ENCODE data around the gene PPP2R2B.
"Not testable (repeated sequence)": the region's sequence is repeated elsewhere in the genome, so short reads cannot be mapped to it uniquely, and the experiment has no call there.

Gene PPP2R2B

DNA sequence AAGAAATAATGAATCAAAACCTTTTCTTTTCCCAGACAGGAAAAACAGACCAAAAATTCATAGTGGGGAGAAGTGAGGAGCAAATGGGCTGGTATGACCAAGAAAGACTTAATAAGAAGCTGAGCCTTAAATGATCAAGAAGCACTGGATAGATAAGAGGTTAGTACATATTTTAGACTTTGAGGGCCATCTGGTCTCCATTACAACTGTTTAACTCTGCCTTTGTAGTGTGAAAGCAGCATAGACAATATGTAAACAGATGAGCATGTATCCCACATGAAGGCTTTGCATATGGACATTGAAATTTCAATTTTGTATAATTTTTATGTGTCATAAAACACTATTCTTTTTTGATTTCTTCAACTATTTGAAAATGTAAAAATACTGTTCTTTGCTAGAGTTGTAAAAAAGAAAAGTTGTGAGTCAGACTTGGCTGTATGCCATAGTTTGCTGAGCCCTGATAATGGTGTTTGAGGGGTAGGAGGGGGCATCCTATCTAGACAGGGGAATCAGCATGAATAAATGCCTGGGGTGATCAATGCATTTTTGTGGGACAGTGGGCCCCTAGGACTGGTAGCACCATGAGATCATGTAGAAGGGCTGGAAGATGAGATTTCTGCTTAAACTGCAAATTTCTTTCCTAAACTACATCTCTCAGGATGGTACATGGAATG is 270.8 kb downstream of the PPP2R2B start:
- no peak for DNase-seq (ENCODE audit: low read depth in 2 of 2)

DNA sequence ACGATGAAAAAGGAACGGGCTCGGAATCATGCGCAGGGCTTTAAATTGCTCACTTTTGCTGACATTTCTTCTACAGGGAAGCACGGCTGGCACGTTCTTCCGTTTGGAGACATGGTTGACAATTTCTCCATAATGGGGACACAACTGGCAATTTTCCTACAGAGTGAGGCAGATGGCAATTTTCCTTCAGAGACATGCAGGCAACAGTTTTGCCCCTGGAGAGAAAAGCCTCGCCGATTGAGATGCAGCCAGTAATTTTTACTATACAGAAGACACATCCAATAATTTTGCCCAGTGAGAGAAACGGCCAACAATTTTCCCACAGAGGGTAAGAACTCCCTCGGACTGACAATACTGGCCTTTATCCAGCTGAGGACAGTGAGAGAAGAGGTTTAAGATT is 271.7 kb downstream of the PPP2R2B start:
- no peak for DNase-seq (ENCODE audit: low read depth in 2 of 2)

DNA sequence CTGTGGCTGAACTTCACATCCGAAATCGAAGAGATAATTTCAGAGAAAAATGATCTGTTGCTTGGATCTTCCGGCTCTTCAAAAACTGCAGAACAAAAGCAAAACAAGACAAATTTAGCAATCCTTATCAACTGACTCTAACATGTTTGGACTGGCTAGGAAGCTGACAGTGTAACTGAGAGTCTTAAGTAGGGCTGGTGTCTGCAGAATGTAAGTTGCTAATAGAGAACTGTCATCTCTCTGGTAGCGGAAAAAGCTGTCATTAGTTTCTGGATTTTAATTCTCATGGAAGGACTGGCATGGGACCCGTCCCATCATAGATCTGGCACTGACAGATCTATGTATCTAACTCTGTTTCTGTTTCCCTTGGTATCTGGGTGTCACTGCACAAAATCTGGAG is 278.2 kb downstream of the PPP2R2B start:
- DNase-seq (ENCODE audit: low read depth in 2 of 2), result no peak

DNA sequence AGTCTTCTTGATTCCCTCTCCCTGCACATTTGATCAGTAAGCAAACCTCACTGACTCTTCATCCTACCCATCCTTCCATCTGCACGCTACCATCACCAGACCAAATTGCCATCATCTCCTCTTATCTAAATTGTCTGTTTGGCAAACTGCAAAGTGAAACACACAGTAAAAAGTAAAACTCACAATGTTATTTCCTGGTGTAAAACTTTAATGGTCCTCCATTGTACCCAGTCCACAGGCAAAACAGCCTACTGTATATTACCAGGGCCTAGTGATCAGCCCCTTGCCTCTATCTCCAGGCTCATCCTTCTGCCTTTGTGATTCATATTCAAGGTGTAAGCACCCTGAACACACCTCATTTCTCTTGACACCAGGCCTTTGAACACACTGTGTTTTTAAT is 279.3 kb downstream of the PPP2R2B start:
- no peak for DNase-seq (ENCODE audit: low read depth in 2 of 2)

DNA sequence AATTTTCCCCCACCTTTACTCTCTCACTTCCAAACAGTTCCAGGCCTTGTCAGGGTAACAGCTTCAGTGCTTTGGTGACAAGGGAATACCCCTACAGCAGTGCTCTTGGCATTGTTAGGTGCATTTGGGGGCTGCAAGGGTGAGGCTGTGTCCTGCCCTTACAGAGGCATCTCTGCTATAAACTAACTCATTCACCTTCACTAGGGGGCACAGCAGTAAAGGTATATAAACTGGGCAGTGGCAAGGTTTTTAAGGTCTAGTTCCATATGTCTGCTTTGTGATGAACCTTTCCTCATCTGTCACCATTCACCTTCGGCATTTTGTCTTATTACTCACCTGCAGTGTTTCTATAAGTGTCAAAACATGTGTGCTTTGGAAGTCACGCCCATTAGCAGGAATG is 283.5 kb downstream of the PPP2R2B start:
- DNase-seq (ENCODE audit: low read depth in 2 of 2), result no peak

DNA sequence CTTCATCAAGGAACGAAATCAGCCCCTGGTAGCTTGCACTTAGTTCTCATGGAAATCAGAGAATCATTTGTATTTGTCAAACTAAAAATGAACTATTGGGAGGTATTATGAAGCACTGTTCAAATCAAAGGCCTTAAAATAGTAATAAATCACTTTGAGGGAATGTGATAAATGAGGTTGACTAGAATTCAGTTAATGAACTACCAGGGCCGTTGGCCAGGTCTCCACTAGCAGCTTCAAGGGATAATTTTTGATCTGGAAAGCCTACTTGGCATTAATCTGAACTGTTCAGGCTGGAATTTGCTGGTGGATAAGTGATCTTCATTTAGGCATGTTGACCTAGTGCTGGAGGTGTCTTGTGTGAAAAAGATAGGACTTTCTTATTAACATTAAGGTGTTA is 286.2 kb downstream of the PPP2R2B start:
- DNase-seq (ENCODE audit: low read depth in 2 of 2), result no peak

DNA sequence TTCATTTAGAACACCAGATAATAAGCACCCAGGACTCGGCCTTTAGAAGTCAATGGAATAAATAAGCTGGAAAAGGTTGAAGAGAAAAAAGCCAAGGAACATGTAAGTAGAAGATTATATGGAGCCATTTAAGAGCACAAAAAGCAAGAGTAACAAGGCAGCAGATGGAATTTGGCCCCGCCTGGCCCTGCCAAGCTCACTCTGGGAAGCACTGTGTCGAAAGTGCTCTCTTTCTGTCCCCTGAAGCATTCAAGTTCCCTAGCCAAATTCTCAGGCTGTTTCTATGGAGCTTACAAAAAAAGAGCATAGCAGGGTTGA is 289.6 kb downstream of the PPP2R2B start:
- DNase-seq (ENCODE audit: low read depth in 2 of 2), result no peak

DNA sequence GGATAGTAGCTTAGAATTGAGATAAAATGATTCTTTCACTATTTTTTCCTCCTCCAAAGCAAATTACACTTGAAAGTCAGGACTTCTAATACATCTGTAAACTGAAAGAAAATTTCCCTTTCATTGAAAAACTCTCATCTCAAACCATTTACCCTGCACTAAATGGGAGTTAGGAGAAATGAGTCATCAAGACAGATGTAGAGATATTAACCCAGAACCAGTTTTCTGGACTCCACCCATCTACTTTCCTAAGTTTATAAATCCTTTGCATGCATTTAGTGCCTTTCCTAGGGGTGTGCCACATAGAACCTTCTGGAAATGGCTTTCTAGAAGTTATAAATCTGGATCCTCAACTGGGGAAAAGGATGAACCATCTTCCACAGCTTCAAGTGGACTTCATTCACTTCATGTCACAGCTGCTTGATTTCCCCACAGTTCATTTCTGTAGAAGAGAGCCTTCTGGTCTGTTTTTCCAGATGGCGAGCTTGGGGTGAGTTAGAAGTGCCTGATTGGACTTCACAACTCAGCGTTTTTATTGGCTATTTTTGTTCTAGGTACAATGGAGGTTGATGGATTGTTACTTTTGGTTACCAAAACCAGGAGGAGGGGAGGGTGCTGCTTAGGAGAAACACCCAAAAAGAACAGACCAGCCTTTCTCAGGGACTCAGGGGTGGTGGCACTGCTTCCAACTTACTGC is 290.1 kb downstream of the PPP2R2B start:
- no peak for DNase-seq (ENCODE audit: low read depth in 2 of 2)

DNA sequence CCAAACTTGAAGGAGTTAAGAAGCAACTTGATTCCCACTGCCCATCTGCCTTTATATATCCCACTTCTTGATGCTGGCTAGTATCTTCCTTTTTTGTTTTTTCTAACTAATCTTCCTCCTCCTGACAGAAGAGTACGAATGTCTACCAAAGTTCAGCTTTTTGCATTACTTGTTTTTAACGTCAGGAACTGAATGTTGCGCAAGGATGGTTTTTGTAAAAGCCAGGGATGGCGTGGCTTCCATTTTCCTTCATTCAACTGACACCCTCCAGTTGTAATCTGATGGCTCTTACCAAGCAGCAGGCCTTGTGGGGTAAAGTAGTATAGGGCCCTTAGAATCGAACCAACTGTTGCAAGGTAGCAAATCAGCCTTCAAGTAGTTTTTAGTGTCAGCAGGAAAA is 291.8 kb downstream of the PPP2R2B start:
- no peak for DNase-seq (ENCODE audit: low read depth in 2 of 2)

DNA sequence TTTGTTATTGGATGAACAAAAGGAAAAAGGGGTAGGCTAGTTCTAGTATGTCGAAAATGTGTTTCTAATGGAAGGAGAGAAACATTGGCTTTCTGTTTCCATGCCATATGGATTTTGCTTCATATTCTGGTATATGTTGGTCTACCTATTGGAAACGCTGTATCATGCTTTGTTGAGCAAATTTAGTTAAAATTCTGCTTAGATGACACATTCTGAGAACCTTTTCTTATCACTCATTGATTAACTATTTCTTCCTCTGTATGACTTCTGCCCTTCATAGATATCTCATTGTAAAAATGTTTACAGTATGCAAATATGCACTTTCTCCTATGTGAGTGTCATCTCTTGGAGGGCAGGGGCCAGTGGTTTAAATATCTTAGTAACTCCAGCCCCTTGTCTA is 293.8 kb downstream of the PPP2R2B start:
- DNase-seq (ENCODE audit: low read depth in 2 of 2), result no peak

DNA sequence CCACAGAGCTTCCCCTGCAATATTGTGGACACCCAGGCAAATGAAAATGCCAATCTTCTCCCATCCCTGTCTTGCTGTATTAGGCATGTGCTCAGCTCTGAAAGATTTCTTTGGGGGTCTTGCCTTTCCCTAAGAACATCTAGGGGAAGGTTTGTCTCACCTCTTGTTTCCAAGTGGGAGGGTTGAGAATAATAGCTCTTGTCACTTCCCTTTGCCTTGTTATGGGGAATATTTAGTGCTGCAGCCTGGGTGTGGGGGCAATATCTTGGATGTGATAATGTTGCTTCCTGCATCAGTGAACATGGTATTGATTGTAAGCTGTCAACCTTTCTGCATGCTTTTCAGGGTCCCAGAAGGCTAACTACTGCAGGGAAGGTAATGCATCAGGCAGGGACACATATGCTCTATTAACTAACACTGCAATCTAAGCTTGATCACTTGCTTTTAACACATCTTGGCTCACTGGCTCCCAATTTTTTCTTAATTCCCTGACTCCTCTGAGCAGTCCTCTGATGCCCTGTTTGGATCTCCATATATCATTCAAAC is 296.4 kb downstream of the PPP2R2B start:
- DNase-seq (ENCODE audit: low read depth in 2 of 2), result no peak

DNA sequence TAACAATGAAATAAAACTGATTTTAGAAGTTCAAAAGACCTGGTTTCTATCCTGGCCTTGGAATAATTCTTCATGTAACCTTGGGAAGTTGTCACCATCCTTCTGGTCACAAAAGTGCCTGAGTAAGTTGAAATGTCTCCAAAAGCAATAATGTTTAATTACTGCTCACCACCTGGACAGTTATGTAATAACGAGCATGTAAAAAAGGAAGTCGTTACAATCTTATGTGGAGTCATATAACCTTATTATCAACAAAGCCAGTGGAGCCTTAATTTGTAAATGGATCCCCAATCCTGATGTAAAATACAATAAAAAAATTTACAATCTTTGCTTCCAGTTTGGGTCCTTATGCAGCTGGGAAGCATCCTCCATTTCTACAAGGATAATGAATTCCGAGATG is 298.3 kb downstream of the PPP2R2B start:
- DNase-seq (ENCODE audit: low read depth in 2 of 2), result no peak

DNA sequence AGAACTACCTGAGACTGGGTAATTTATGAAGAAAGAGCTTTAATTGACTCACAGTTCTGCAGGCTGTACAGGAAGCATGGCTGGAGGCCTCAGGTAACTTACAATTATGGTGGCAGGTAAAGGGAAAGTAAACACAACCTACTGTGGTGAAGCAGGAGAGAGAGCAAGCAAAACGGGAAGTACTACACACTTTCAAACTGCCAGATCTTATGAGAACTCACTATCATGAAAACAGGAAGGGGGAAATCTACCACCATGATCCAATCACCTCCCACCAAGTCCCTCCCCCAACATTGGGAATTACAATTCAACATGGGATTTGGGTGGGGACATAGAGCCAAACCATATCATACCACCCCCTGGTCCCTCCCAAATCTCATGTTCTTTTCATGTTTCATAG is 303.8 kb downstream of the PPP2R2B start:
- no peak for DNase-seq (ENCODE audit: low read depth in 2 of 2)

DNA sequence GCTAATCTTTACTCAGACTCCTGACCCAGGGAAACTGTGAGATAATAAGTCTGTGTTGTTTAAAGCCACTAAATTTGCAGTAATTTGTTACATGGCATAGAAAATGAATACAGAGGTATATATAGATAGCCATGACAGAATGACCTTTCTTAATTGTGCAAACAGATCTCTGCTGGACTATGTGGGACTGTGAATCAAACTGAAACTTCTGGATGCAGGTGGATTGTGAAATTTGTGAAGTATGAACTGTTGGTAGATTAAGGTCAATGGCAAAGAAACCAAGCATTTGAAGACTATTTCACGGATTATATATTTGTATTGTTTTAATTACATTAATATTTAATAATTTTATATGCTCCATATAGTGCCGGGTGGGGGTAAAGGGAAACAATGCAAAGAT is 310.4 kb downstream of the PPP2R2B start:
- no peak for DNase-seq (ENCODE audit: low read depth in 2 of 2)

DNA sequence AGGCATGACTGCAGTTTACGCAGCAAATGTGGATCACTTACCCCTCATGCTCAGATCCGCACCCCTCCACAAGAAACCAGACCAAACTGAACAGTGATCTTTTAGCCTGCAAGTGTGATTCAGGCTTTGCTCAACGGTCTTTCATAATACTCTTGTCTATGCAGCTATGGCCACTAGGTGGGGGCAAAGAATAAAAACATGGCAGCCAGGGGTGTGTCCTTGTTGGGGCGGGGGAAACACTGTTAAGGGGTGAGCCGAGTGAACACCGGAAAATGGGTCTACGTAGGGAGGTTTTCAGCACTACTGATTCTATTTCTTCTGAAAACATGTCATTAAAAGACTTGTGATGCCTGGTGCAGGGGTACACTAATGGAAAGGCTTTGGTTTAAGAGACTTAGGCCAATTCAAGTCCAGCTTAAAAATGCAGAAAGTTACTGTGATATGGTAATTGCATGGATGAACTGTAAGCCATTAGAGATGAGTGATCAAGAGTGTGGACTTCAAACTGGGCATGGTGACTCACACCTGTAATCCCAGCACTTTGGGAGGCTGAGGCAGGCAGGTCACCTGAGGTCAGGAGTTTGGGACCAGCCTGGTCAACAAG is 312.7 kb downstream of the PPP2R2B start:
- no peak for DNase-seq (ENCODE audit: low read depth in 2 of 2)

DNA sequence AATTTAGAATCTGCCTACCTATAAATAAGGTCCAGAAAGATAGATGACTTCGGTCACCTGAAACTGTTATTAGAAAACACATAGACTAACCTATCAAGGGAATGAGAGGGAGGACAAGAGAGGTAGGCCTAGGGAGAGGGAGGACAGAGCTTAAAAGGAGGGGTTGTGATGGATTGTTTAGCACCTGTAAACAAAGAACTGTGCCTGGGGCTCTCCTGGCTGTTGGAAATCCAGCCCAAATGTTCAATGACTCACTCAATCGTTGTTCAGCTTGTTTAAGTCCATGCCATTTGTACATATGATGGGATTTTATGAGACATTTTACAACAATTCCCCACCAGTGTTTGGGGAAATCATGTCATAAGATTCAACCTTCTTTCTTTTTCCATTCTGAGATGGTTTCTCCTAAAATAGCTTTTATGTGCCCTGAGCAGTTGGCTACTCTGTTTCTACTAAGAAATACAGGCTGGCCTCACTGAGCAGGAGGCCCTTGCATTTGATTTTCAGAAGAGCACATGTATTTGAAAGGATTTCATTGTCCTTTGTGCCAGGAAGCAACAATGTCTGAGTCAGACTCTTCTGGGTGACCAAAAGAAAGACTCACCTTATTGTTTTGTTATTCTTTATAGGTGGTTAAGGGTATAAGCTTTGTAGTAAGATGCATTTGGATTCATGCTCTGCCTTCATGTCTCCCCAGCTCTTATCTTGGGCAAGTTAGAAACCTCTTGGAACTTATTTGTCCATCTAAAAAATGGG is 314.4 kb downstream of the PPP2R2B start:
- DNase-seq (ENCODE audit: low read depth in 2 of 2), result no peak

DNA sequence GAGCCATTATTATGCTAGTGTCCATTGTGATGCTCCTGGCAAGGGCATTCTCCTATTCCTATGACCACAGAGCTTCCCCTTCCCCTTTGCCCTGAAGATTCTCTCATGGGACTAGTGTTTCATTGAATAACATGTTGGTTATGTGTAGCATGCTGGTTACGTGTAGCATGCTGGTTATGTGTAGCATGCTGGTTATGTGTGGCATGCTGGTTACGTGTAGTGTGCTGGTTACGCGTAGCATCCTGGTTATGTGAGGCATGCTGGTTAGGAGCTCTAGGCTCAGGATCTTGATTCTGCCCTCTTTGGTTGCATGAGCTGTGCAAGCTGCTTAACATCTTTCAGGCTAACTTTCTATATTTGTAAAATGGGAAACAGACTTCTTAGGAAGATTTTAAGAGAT is 316.1 kb downstream of the PPP2R2B start:
- DNase-seq (ENCODE audit: low read depth in 2 of 2), result no peak

DNA sequence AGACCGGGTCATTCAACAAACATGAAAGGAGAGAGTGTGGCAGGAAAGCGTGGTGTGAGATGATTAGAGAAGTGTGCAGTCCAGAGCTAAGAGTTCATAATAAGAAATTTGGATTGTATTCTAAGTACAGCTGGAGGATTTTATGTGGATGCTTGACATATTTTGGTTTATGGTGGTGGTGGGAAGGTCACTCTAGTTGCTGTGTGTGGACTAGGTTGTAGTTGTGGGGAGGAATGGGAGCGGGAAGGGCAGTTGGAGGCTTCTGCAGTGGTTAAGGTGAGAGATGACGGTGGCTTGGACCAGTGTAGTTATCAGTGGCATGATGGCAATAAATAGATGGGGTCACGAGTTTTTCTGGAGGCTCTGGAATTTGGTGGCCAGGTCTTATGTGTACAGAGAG is 316.8 kb downstream of the PPP2R2B start:
- DNase-seq (ENCODE audit: low read depth in 2 of 2), result no peak

DNA sequence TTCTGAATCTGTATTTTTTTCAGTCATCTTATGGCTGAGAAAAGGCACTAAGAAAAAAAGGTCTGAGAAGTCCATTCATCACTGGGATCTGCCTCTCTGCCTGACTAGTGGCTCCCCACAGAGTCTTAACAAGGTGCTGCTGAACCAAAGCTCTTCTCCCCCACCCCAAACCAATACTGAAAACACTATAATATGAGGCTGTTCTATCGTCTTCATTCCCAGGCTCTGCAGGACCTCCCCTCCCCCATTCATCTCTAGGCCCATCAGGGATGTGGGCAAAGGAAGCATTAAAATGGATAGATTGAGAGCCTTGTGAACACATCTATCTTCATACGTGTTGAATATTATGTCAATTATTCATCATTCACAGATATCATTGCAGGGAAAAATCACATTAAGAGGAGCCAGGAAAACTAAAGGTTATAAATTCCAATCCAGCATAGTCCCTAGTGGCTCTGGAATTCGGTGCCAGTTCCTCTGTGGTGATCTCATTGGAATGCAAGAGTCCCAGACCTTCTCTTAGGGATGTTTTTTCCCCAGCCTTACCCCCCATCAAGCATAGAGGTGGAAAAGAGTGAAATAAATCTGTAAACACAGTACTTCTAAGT is 318.2 kb downstream of the PPP2R2B start:
- no peak for DNase-seq (ENCODE audit: low read depth in 2 of 2)

DNA sequence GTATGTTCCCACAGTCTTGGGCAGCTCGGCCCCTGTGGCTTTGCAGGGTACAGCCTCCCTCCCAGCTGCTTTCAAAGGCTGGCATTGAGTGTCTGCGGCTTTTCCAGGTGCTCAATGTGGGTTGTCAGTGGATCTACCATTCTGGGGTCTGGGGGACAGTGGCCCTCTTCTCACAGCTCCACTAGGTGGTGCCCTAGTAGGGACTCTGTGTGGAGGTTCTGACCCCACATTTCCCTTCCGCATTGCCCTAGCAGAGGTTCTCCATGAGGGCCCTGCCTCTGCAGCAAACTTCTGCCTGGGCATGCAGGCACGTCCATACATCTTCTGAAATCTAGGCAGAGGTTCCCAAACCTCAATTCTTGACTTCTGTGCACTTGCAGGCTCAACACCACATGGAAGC is 321.7 kb downstream of the PPP2R2B start:
- not testable (repeated sequence) for DNase-seq (ENCODE audit: low read depth in 2 of 2)

DNA sequence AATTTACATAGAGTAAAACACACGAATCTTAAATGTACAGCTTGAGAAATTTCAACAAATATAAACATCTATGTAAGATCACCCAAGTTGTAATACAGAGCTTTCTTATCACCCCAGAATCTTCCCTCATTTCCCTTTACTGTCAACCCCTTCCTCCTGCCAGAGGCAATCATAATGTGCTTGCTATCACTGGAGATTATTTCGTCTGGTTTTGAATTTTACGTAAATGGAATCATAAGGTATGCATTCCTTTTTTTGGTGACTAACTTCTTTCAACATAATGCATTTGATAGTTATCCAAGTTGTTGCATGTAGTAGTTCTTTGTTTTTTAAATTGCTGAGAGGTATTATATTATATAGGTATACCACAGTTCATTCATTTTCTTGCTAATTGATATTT is 325.1 kb downstream of the PPP2R2B start:
- DNase-seq (ENCODE audit: low read depth in 2 of 2), result no peak

DNA sequence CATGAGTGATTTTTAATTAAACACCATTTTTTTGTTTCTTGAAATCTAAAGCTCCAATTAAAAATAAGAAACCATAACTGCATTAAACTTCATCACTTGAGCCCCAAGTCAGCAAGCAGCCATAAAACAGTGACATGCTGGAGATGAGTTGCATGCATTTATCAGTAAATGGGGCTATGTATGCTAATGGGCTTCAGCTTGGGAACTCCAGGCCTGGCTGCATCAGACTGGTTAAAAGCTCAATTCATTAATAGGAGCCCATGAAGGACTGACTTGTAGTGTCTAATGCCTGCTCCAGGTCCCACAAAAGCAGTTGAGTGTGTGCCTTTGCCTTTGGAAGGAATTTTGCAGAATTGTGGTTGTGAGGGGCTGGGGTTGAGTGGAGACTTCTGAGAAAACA is 328.9 kb downstream of the PPP2R2B start:
- no peak for DNase-seq (ENCODE audit: low read depth in 2 of 2)

All from stimulated activated CD4-positive, alpha-beta T cell treated with anti-CD3 and anti-CD28 coated beads, Interleukin-1b, Interleukin-23, amount 100 ng/mL, for 1 hour (primary cell).